SU-DHL-6 (cell line): ENCODE data around the gene DUSP6.

ENCODE experiments used
- H2AFZ ChIP-seq: fragments of 200-600 bp; sonication (generic); 2 replicates; pipeline ENCODE4 v1.6.1; 2014; ENCODE audit warnings: low read depth, mild to moderate bottlenecking, moderate library complexity, mixed read lengths, antibody characterized with exemption, low read length; ENCODE audit not compliant: severe bottlenecking
- H3F3A ChIP-seq: fragments of 200-600 bp; shearing (Covaris generic); 2 replicates; pipeline ENCODE4 v1.6.0; 2016; ENCODE audit warnings: antibody characterized with exemption, mild to moderate bottlenecking; ENCODE audit not compliant: insufficient read depth
- H3K27ac ChIP-seq: fragments of 200-600 bp; sonication (generic); 2 replicates; pipeline ENCODE4 v1.5.1; 2016; ENCODE audit warnings: low read depth, mild to moderate bottlenecking, low read length, moderate library complexity, mixed read lengths
- H3K27me3 ChIP-seq: fragments of 200-600 bp; sonication (generic), shearing (Covaris generic); 2 replicates; pipeline ENCODE4 v1.6.0; 2014; ENCODE audit warnings: mild to moderate bottlenecking, low read length
- H3K36me3 ChIP-seq: fragments of 200-600 bp; sonication (generic); 2 replicates; pipeline ENCODE4 v1.6.1; 2014; ENCODE audit warnings: mild to moderate bottlenecking, low read length, mixed read lengths
- H3K4me2 ChIP-seq: fragments of 300-600, 200-600 bp; shearing (Covaris generic), sonication (generic); 2 replicates; pipeline ENCODE4 v1.6.0; 2014; ENCODE audit warnings: low read length, low read depth, mild to moderate bottlenecking; ENCODE audit not compliant: poor library complexity, severe bottlenecking
- H3K4me3 ChIP-seq: fragments of 200-600 bp; sonication (generic); 2 replicates; pipeline ENCODE4 v1.5.1; 2014; ENCODE audit warnings: antibody characterized with exemption, low read length, mild to moderate bottlenecking, mixed read lengths; ENCODE audit not compliant: insufficient read depth, poor library complexity, severe bottlenecking
- H3K79me2 ChIP-seq: fragments of 200-600 bp; sonication (generic); 2 replicates; pipeline ENCODE4 v1.6.1; 2014; ENCODE audit warnings: mild to moderate bottlenecking, low read length, moderate library complexity; ENCODE audit not compliant: insufficient read depth
- H3K9ac ChIP-seq: fragments of 200-600 bp; sonication (generic); 2 replicates; pipeline ENCODE4 v1.7.0; 2014; ENCODE audit warnings: mild to moderate bottlenecking, low read length
- H3K9me2 ChIP-seq: fragments of 200-600 bp; sonication (generic); replicated peaks from 2 replicates; pipeline ENCODE4 v1.6.1; 2014; ENCODE audit warnings: low read length; ENCODE audit not compliant: insufficient read depth
- H3K9me3 ChIP-seq: fragments of 200-600 bp; sonication (generic); 2 replicates; pipeline ENCODE4 v1.6.1; 2014; ENCODE audit warnings: low read length, mixed read lengths; ENCODE audit not compliant: insufficient read depth
- H4K20me1 ChIP-seq: fragments of 200-600 bp; sonication (generic); 2 replicates; pipeline ENCODE4 v1.6.1; 2014; ENCODE audit warnings: low read depth, mild to moderate bottlenecking, antibody characterized with exemption, low read length, moderate library complexity, mixed read lengths
- EZH2phosphoT487 ChIP-seq: fragments of 200-600 bp; sonication (generic), shearing (Covaris generic); conservative IDR thresholded peaks from 2 replicates; pipeline ENCODE4 v1.6.1; 2018; ENCODE audit warnings: mild to moderate bottlenecking, antibody characterized with exemption, low read length, moderate library complexity, mixed read lengths
- TF ChIP-seq, protein P1 (sequence below): fragments of 200-600 bp; sonication (generic); IDR thresholded peaks from one replicate; pipeline ENCODE4 v1.5.1; 2017; ENCODE audit warnings: antibody characterized with exemption, mild to moderate bottlenecking, low read length, moderate library complexity; ENCODE audit not compliant: insufficient read depth, poor library complexity, severe bottlenecking

Gene DUSP6

DNA sequence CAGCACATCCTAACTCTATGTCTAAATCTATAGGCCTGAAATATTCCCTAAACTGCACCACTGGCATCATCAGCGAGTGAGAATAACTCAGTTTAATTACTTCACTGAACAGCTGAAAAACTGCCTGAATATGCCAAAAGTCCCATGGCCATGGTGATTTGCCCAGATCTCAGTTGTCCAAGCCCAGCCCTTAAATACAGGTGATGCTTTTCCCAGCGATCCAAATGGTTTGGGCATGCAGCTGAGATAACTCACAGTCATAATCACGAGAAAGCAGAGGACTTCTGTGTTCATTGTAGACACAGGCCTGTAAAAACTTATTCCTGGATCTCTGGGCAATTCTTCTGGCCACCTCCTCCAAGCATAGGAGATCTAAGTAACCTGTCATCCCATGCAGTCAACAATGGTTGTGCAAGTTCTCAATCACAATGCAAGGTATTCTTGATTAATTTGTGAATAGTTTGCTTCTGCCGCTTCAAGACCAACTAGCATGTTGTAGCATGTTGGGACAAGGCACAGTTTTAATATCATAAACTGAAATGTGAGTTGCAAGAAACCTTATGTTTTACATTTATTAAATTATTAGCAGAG, 40.5 kb downstream of the DUSP6 start:
- no peak overlapping the region for H3K9ac ChIP-seq
- no peak overlapping the region for H3K27ac ChIP-seq
- no peak overlapping the region for H2AFZ ChIP-seq
- no peaks in the 10 kb centered on the region for H3K9me3 ChIP-seq
- no peak overlapping the region for H3K4me3 ChIP-seq
- H3K4me2 ChIP-seq: no peak overlapping the region
- no peaks in the 10 kb centered on the region for H3K27me3 ChIP-seq
- no peaks in the 10 kb centered on the region for H4K20me1 ChIP-seq
- H3K79me2 ChIP-seq: no peaks in the 10 kb centered on the region
- H3K36me3 ChIP-seq: no peaks in the 10 kb centered on the region
- TF ChIP-seq EZH2phosphoT487: no peak
- TF ChIP-seq, protein P1, sequence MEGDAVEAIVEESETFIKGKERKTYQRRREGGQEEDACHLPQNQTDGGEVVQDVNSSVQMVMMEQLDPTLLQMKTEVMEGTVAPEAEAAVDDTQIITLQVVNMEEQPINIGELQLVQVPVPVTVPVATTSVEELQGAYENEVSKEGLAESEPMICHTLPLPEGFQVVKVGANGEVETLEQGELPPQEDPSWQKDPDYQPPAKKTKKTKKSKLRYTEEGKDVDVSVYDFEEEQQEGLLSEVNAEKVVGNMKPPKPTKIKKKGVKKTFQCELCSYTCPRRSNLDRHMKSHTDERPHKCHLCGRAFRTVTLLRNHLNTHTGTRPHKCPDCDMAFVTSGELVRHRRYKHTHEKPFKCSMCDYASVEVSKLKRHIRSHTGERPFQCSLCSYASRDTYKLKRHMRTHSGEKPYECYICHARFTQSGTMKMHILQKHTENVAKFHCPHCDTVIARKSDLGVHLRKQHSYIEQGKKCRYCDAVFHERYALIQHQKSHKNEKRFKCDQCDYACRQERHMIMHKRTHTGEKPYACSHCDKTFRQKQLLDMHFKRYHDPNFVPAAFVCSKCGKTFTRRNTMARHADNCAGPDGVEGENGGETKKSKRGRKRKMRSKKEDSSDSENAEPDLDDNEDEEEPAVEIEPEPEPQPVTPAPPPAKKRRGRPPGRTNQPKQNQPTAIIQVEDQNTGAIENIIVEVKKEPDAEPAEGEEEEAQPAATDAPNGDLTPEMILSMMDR: no peak
- no peaks in the 10 kb centered on the region for H3F3A ChIP-seq
- no peaks in the 10 kb centered on the region for H3K9me2 ChIP-seq

DNA sequence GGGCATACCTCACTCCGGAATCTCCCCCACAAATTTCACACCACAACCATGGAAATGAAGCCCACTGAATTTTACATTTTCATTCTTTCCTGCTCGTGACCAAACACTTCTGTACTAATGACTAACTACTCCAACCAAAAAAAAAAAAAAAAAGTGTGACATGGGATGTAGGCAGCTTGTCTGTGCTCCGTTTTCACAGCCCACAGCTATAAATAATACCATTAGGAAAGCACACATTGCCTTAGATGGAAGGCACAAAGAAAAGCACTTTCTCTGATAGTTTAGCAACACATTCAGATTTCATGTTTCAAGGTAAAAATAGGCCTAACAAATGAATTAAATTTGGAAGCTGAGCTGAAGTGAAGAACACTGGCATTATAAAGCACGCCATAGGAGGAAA, 42.5 kb downstream of the DUSP6 start:
- Histone ChIP-seq H3K4me2 (no peak overlapping the region), H2AFZ (no peak overlapping the region), H3K27ac (no peak overlapping the region), H3K27me3 (no peaks in the 10 kb centered on the region), H3F3A (no peaks in the 10 kb centered on the region), H3K4me3 (no peak overlapping the region), H3K36me3 (no peaks in the 10 kb centered on the region), H3K79me2 (no peaks in the 10 kb centered on the region), H4K20me1 (no peaks in the 10 kb centered on the region), H3K9me2 (no peaks in the 10 kb centered on the region), H3K9me3 (no peaks in the 10 kb centered on the region), H3K9ac (no peak overlapping the region)
- TF ChIP-seq, protein P1: no peak
- TF ChIP-seq EZH2phosphoT487: no peak

DNA sequence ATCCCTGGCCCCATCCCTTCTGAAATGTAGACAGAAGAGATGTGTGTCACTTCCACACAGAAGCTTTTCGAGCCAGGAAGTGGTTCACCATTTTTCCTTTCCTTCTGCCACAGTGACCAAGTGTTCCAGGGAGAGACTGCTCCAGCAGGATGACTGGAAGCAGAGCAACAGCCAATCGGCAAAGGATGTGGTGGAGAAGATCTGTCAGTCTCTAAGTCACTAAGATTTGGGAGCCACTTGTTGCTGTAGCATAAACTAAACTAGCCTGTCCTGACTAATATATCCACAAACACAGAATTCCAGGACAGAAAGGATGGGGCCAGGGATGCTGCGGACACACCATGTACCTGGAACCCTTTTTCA, 42.9 kb downstream of the DUSP6 start:
- no peak for TF ChIP-seq EZH2phosphoT487
- TF ChIP-seq, protein P1: no peak
- no peaks in the 10 kb centered on the region for H3K36me3 ChIP-seq
- H3K9me2 ChIP-seq: no peaks in the 10 kb centered on the region
- no peaks in the 10 kb centered on the region for H3F3A ChIP-seq
- no peak overlapping the region for H3K4me2 ChIP-seq
- no peak overlapping the region for H3K9ac ChIP-seq
- no peaks in the 10 kb centered on the region for H3K9me3 ChIP-seq
- no peak overlapping the region for H3K4me3 ChIP-seq
- H4K20me1 ChIP-seq: no peaks in the 10 kb centered on the region
- no peak overlapping the region for H2AFZ ChIP-seq
- no peaks in the 10 kb centered on the region for H3K27me3 ChIP-seq
- no peak overlapping the region for H3K27ac ChIP-seq
- H3K79me2 ChIP-seq: no peaks in the 10 kb centered on the region
